ENCODE measurements around the gene RPS28.
A peak's percentile ranks its signal among the peaks of the same experiment; 100 is the strongest.
"Not testable (repeated sequence)": the region's sequence is repeated elsewhere in the genome, so short reads cannot be mapped to it uniquely, and the experiment has no call there.

RPS28 gene

DNA sequence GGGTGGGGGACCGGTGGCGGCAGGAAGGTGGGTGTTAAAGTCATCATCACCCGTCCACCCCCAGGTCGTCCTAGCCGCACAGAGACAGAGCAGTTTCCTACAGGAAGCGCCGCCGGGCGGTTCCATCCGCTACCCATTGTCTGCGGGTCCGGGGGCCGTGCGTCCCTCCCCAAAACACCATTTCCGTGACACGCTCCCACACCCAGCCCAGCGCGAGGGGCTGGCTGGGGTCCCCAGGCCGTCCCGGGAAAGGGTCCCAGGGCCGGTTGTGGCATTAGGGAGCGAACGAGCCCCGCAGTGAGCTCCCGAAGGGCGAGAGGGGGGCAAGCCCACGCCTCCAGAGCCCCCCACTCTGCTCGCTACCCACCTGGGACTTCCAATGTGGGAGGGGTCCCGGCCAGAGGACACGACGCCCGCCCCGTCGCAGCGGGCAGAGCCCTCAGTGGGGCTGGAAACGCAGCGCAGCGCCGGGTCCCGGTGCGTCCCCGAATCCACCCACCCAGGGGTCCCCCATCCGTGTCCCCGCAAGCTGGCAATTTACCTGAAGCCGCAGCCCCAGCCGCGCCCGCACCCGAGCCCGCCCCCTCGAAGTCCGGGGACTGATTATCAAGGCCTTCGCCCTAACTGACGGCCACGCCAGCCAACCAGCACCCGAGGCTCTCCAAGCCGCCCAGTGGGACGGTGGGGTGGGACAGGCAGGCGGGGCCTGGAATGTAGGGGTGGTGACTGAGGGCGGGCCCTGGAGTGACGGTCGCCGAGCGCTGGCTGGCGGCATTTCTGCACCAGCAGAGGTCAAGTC is 21.6 kb downstream of the RPS28 start, which contains the start of gene KANK3:
Gene KANK3, minus strand, starts transcription at position 579 of the 799 bp plus-strand sequence. CDS start 5,434 bp downstream, outside the sequence.
- peak; percentile 84 for DNase-seq

DNA sequence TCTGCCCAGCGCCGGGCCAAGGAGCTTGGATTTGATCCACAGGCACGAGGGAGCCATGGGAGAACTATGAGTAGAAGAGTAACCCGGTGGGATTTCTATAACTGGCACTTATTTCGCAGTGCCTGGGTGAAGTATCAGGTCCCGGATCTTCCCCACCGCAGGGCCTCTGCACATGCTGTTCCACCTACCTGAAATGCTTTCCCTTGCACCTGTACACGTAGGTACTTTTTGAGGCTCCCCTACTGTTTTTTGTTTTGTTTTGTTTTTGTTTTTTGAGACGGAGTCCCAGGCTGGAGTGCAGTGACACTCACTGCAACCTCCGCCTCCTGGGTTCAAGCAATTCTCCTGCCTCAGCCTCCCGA is 22.2 kb downstream of the RPS28 start:
- no peak for DNase-seq

DNA sequence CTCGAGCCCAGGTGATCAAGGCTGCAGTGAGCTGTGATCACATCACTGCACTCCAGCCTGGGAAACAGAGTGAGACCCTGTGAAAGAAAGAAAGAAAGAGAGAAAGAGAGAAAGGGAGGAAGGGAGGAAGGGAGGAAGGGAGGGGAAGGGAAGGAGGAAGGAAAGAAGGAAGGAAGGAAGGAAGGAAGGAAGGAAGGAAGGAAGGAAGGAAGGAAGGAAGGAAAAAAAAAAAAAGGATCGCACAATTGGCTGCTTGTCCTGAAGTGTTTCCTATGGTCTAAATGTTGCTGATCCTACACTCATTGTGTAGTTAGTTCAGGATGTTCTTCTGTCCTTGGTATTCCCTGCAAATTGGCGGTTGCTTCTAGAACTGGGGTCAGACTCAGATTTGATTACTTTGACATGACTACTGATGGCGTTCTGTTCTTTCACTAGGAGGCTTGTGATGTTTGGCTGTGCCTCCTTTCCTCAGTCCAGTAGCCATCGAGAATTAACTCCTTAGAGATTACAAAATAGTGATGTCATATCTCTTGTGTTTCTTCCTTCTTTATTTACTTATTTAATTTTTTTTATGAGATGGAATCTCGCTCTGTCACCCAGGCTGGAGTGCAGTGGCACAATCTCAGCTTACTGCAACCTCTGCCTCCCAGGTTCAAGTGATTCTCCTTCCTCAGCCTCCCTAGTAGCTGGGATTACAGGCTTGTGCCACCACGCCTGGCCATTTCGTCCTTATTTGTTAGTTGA is 28.5 kb downstream of the RPS28 start:
- DNase-seq: not testable (repeated sequence)

DNA sequence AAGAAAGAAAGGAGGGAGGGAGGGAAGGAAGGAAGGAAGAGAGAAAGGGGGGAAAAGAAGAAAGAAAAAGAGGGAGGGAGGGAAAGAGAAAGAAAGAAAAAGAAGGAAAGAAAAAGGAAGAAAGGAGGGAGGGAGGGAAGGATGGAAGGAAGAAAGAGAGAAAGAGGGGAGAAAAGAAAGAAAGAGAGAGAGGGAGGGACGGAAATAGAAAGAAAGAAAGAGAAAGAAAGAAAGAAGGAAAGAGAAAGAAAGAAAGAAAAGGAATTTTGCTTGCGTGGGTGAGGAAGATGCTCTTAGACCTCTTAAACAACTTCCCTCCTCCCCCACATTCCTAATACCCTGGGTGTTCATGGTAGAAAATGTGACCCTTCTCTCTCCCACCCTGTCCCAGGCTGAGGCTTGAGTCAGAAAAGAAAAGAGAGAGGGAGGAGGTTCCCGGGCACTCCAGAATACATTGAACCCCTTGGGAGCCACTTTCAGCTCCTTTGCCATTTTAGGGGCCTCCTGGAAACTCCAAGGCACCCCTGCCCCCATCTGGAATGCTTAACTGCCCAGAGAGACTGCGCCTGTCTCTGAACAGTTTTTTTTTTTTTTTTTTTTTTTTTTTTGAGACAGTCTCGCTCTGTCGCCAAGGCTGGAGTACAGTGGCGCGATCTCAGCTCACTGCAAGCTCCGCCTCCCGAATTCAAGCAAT is 31.0 kb downstream of the RPS28 start:
- no peak for DNase-seq

DNA sequence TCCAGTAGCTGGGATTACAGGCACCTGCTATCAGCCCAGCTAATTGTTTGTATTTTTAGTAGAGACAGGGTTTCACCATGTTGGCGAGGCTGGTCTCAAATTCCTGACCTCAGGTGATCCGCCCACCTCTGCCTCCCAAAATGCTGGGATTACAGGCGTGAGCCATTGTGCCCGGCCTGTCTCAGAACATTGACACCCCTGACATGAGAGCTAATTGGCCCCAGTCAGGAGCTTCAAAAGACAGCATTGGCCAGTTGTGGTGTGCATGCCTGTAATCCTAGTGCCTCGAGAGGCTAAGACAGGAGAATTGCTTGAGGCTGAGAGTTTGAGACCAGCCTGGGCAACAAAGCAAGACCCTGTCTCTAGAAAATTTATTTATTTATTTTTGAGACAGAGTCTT is 31.5 kb downstream of the RPS28 start:
- DNase-seq: not testable (repeated sequence)

DNA sequence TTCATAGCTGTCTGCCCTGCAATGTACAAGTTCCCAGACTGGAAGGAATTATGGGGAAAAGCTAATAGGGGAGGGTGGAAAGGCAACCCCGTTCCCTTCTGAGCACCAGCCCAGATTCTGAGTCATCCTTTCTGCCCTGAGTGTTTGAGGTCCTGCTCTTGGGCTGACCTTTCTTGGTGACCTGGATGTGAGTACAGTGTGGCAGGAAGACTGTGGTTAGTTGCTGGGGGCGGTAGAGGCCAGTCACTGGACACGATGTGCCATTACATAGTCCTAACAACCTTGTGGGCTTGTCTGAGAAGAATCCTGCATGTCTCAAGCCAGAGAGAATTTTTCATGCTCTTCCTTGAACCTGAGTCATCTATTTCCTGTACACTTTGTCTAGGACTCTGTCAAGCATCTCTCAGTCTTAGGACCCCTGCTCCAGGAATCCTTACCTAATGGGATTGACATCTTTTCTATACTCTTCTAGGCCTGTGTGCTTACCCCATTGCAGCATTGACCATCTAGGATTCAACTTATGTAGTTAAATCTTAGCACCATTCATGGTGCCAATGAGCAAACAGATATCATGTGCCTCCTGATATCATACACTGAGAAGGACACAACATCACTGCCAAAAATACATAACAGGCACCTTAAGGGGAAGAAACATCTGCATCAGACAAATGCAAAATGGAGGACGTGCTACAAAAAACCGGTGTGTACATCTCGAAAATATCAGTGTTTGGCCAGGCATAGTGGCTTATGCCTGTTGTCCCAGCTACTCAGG is 34.5 kb downstream of the RPS28 start:
- no peak for DNase-seq

DNA sequence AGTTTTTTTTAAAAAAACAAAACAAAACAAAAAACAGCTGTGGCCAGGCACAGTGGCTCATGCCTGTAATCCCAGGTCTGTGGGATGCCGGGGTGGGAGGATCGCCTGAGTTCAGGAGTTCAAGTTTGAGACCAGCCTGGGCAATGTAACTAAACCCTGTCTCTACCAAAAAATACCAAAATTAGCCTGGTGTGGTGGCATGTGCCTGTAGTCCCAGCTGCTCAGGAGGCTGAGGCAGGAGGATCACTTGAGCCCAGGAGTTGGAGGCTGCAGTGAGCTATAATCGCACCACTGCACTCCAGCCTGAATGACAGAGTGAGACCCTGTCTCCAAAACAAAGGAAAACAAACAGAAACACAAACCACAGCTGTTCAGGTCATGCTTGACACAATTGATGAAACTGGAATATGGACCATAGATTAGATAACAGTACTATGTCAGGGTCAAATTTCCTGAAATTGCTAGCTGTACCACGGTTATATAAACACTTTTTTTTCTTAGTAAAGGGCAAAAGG is 35.8 kb downstream of the RPS28 start:
- no peak for DNase-seq

DNA sequence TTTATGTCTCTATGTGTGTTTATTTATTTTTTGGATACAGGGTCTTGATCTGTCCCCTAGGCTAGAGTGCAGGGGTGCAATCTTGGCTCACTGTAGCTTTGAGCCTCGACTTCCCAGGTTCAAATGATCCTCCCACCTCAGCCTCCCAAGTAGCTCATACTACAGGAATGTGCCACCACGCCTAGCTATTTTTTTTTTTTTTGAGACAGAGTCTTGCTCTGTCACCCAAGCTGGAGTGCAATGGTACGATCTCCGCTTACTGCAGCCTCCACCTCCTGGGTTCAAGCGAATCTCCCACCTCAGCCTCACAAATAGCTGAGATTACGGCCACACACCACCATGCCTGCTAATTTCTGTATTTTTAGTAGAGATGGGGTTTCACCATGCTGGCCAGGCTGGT is 37.7 kb downstream of the RPS28 start:
- no peak for DNase-seq

DNA sequence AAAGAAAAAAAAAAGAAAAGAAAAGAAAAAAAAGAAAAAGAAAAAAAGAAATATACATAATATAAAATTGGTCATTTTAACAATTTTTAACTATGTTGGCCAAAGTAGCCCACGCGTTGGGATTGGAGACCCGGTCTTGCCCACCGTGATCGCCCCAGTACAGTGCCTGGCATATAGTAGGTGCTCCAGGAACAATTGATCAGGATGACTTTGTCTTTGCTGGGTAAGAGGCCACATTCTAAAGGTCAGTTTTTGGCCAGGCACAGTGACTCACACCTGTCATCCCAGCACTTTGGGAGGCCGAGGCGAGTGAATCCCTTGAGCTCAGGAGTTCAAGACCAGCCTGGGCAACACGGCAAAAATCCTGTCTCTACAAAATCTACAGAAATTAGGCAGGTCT is 38.9 kb downstream of the RPS28 start:
- no peak for DNase-seq

DNA sequence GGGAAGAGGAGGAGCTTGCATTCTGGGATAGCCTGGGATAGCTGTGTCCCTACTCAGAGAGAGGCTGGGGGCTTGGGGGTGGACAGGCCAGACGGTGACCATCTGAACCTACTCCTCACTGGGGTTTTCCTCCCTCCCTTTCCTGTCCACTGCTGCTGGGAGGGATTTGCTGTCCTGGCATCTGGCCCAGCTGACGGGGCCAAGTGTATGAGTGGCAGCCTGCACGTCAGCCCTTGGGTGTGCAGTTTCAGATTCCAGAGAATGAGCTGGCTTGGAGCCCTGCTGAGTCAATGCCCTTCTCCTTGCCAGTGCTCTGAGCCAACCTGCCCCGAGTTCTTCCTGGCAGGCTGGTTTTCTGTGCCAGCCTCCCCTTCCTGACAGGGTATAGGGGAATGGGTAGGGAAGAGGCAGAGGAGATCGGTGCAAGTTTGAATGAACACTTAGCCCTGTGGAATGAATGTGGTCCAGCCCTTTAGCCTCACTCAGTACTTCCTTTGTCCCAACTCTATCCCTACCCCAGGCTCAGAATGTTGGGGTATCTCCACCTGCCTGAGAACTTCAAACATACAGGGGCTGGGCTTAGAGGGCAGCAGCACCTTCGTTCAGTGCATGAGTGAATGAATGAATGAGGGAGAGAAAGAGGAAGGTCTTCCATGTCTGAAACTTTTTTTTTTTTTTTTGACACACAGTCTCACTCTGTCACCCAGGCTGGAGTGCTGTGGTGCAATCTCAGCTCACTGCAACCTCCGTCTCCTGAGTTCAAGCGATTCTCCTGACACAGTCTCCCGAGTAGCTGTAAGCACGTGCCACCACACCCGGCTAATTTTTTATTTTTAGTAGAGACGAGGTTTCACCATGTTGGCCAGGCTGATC is 40.9 kb downstream of the RPS28 start:
- DNase-seq: no peak

DNA sequence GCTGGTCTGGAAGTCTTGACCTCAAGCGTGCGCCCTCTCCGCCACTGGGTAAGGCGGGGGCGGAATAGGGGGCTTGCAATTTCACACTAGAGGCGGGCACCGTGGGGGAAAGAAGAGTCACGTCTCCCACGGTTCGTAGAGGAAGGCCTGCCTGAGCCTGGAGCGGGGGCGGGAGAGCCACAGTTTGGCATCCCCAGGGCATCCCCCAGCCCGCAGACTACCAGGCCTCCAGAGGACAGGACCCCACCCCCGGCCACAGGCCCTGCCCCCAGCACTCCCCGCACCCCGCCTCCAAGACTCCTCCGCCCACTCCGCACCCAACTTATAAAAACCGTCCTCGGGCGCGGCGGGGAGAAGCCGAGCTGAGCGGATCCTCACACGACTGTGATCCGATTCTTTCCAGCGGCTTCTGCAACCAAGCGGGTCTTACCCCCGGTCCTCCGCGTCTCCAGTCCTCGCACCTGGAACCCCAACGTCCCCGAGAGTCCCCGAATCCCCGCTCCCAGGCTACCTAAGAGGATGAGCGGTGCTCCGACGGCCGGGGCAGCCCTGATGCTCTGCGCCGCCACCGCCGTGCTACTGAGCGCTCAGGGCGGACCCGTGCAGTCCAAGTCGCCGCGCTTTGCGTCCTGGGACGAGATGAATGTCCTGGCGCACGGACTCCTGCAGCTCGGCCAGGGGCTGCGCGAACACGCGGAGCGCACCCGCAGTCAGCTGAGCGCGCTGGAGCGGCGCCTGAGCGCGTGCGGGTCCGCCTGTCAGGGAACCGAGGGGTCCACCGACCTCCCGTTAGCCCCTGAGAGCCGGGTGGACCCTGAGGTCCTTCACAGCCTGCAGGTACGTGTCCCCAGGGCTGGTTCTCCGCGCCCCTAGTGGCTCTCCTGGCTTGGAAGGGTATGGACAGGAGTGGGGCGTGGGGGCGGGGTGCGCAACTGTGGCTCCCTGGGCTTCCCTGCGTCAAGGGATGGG is 42.8 kb downstream of the RPS28 start, which contains the start of gene ANGPTL4:
Gene ANGPTL4, plus strand, starts transcription at position 353 of the 969 bp plus-strand sequence. Its CDS starts 167 bp downstream, at position 520.
- no peak for DNase-seq

DNA sequence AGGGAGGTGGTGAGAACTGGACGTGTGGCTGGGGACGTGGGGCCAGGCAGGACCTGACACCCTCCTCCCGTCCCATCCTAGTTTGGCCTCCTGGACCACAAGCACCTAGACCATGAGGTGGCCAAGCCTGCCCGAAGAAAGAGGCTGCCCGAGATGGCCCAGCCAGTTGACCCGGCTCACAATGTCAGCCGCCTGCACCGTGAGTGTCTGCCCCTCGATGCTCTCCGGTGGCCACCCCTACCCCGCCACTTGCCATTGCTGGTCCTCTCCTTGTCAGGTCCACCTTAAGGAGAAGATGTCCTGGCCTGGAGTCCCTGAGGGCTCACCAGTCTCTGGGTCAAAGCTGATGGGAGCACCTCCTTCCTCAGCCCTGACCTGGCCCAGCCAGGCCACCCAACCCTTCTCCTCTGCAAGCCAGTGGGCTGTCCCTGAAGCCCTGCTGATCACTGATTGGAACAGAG is 44.9 kb downstream of the RPS28 start:
- DNase-seq: no peak

DNA sequence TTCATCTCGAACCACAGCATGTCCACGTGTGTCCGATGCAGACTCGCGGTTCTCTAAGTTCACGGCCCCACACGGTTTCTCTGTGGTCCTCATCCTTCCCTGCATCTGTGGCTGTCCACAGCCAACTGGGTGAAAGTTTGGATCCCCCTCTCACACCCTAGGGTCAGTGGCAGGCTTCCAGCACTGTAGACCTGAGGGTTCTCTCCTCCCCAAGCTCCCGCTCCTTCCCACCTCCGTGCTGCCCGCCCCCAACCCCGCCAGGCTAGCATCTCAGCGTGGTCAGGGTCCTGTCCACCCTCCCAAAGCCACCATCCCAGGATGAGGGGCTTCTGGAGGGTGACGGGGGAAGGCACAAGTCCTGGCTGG is 45.6 kb downstream of the RPS28 start:
- no peak for DNase-seq

DNA sequence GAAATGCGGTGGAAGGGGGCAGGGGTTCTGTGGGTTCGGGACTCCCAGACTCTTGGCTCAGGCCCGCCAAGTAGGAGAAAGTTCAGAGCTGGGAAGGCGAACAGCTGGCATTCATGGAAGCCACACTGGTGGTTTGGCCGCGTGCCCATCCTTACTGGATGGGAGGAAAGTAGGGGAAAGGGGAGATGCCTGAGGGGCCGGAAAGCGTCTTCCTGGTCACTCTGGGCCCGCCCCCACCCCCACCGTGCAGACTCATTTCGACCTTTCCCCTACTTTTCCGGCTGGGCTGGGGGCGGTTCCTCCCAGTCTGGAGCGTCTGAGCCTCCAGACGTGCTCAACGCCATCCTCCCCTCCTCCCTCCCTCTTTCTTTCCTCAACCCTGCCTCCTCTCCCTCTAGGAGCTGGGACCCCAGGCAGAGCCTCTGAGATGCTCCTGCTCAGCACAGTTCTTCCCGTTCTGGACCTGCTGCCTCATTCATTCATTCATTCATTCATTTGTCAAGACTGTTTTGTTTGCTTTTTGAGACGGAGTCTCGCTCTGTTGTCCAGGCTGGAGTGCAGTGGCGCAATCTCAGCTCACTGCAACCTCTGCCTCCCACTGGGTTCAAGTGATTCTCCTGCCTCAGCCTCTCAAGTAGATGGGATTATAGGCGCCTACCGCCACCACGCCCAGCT is 46.2 kb downstream of the RPS28 start:
- DNase-seq: no peak

DNA sequence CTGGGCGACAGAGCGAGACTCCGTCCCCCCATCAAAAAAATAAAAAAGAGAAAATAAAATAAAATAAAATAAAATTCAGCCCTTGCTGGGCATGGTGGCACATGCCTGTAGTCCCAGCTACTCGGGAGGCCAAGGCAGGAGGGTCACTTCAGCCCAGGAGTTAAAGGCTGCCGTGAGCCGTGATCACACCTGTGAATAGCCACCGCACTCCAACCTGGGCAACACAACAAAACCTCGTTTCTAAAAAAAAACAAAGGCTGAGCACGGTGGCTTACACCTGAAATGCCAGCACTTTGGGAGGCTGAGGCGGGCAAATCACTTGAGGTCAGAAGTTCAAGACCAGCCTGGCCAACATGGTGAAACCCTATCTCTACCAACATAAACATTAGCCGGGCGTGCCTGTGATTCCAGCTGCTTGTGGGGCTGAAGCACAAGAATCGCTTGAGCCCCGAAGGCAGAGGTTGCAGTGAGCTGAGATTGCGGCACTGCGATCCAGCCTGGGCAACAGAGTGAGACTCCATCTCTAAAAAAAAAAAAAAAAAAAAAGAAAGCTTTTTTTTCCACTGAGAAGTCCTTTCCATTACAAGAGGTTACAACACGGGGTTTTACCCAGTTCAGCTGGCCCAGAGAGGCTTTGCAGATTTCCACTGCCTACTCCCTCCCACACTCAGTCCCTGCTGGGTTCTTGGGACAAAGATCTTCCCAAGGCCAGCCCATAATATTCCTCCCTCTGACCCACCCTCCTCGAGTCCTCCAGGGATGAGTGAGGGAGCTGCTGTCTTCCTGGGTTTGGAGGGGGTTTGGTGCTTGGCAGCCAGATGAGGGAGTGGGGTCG is 49.1 kb downstream of the RPS28 start:
- no peak for DNase-seq

DNA sequence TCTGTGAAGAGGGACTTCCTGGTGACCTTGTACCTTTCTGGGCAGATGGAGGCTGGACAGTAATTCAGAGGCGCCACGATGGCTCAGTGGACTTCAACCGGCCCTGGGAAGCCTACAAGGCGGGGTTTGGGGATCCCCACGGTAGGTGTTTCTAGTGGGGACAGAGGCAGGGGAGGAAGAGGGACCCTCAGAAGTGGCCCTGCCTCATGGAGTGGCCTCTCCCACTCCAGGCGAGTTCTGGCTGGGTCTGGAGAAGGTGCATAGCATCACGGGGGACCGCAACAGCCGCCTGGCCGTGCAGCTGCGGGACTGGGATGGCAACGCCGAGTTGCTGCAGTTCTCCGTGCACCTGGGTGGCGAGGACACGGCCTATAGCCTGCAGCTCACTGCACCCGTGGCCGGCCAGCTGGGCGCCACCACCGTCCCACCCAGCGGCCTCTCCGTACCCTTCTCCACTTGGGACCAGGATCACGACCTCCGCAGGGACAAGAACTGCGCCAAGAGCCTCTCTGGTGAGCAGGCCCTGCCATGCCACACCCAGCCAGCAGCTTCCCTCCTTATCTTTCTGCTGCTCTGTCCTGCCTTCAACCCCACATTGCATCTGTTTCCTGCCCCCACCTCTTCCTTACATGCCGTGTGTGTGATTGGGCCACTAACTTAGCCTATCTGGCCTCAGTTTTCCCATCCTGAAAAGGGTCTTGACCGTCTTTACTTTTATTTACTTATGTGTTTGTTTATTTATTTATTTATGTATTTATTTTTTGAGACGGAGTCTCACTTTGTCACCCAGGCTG is 49.9 kb downstream of the RPS28 start:
- DNase-seq: no peak

Data from NCI-H1048 (cell line).